Measurements from ENCODE around the gene CBLB.
"Not testable (repeated sequence)": the region's sequence is repeated elsewhere in the genome, so short reads cannot be mapped to it uniquely, and the experiment has no call there.

CBLB gene

DNA sequence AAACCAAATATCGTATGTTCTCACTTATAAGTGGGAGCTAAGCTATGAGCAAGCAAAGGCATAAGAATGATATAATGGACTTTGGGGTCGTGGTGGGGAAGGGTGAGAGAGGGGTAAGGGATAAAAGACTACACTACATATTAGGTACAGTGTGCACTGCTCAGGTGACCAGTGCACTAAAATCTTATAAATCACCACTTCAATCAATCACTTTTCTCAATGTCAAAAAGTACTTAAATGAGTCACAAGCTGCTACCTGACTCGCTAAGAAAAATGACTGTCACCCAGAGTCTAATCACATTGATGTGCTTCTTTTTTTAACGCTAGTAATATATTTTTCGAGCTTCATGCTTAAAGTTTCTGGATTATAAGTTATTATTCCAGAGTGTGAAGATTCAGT, 95.5 kb downstream of the CBLB start:
- H3K27me3 ChIP-seq (ENCODE audit: control insufficient read depth, insufficient read depth, low read length), result no peaks in the 10 kb centered on the region
- H3K4me1 ChIP-seq (ENCODE audit: control insufficient read depth, insufficient read depth, low read length), result no peaks in the 10 kb centered on the region
- no peak overlapping the region for H3K27ac ChIP-seq (ENCODE audit: low read length)
- H3K36me3 ChIP-seq (ENCODE audit: control insufficient read depth, insufficient read depth, low read length), result no peaks in the 10 kb centered on the region
- H3K9me3 ChIP-seq (ENCODE audit: control insufficient read depth, insufficient read depth, low read length), result no peaks in the 10 kb centered on the region
- H3K4me3 ChIP-seq (ENCODE audit: low read length), result no peak overlapping the region
- WGBS (ENCODE audit: insufficient coverage, insufficient read length), result no CpG with 5 or more reads among the region's 5 CpGs
- no peak for DNase-seq (ENCODE audit: low read depth, low spot score)

DNA sequence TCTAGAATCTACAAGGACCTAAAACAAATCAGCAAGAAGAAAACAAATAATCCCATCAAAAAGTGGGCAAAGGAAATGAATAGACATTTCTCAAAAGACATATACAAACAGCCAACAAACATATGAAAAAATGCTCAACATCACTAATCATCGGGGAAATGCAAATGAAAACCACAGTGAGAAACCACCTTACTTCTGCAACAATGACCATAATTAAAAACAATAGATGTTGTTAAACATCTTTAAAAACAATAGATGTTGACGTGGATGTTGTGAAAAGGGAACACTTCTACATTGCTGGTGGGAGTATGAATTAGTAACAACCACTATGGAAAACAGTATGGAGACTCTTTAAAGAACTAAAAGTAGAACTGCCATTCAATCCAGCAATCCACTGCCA, 96.2 kb downstream of the CBLB start:
- Histone ChIP-seq H3K4me1 (ENCODE audit: control insufficient read depth, insufficient read depth, low read length) (no peaks in the 10 kb centered on the region), H3K27ac (ENCODE audit: low read length) (no peak overlapping the region), H3K27me3 (ENCODE audit: control insufficient read depth, insufficient read depth, low read length) (no peaks in the 10 kb centered on the region), H3K9me3 (ENCODE audit: control insufficient read depth, insufficient read depth, low read length) (no peaks in the 10 kb centered on the region), H3K4me3 (ENCODE audit: low read length) (no peak overlapping the region), H3K36me3 (ENCODE audit: control insufficient read depth, insufficient read depth, low read length) (no peaks in the 10 kb centered on the region)
- no peak for DNase-seq (ENCODE audit: low read depth, low spot score)
- no CpG with 5 or more reads among the region's 2 CpGs for WGBS (ENCODE audit: insufficient coverage, insufficient read length)

DNA sequence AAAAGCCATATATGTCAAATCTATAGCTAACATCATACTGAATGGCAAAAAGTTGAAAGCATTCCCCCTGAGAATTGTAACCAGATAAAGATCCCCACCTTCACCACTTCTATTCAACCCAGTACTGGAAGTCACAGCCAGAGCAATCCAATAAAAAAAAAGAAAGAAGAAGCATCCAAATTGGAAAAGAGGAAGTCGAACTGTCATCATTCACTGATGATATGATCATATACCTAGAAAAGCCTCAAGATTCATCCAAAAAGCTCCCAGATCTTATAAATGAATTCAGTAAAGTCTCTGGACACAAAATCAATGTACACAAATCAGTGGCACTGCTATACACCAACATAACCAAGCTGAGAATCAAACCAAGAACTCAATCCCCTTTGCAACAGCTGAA, 97.4 kb downstream of the CBLB start:
- Histone ChIP-seq H3K4me3 (ENCODE audit: low read length) (no peak overlapping the region), H3K36me3 (ENCODE audit: control insufficient read depth, insufficient read depth, low read length) (no peaks in the 10 kb centered on the region), H3K27ac (ENCODE audit: low read length) (no peak overlapping the region), H3K4me1 (ENCODE audit: control insufficient read depth, insufficient read depth, low read length) (no peaks in the 10 kb centered on the region), H3K27me3 (ENCODE audit: control insufficient read depth, insufficient read depth, low read length) (no peaks in the 10 kb centered on the region), H3K9me3 (ENCODE audit: control insufficient read depth, insufficient read depth, low read length) (no peaks in the 10 kb centered on the region)
- no peak for DNase-seq (ENCODE audit: low read depth, low spot score)
- no CpG with 5 or more reads among the region's 1 CpG for WGBS (ENCODE audit: insufficient coverage, insufficient read length)

DNA sequence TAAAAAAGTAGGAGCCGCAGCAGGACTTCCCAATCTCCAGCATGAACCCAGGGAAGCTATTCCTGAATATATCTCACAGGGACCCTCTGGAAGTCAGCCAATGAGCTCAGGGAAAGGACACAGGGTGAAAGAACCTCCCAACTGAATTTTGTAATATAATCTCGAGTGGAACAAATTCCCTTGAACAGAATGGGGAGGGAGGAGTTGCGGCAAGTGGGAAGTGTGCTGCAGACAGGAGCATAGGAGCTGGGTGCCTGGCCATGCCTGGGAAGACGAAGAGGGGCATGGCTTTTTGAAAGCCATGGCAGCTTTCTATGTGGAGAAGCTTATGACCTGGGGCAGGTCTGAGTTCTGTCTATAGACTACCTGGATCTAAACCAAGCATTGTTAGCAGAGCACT, 98.4 kb downstream of the CBLB start:
- no peak overlapping the region for H3K4me3 ChIP-seq (ENCODE audit: low read length)
- H3K9me3 ChIP-seq (ENCODE audit: control insufficient read depth, insufficient read depth, low read length), result no peaks in the 10 kb centered on the region
- no peak overlapping the region for H3K27ac ChIP-seq (ENCODE audit: low read length)
- WGBS (ENCODE audit: insufficient coverage, insufficient read length), result no CpG with 5 or more reads among the region's 4 CpGs
- no peaks in the 10 kb centered on the region for H3K36me3 ChIP-seq (ENCODE audit: control insufficient read depth, insufficient read depth, low read length)
- DNase-seq (ENCODE audit: low read depth, low spot score), result no peak
- no peaks in the 10 kb centered on the region for H3K27me3 ChIP-seq (ENCODE audit: control insufficient read depth, insufficient read depth, low read length)
- H3K4me1 ChIP-seq (ENCODE audit: control insufficient read depth, insufficient read depth, low read length), result no peaks in the 10 kb centered on the region

DNA sequence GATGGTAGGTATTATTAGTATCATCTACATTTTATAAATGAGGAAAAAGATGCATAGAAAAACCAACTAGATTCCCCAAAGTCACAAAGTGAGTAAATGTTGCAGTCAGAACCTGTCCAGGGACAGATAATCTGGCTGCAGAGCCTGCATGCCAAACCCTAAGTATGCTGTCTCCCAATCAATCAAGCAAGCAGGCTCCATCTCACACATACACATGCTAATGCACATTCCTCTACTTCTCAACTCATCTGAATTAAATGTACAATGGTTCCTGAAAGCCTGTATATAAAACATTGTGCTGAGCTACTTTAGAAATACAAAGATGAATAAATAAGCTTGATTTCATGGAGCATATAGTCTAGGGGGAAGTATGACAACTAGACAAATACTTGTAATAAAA, 101.0 kb downstream of the CBLB start:
- H3K4me3 ChIP-seq (ENCODE audit: low read length), result no peak overlapping the region
- no peak for DNase-seq (ENCODE audit: low read depth, low spot score)
- no peak overlapping the region for H3K27ac ChIP-seq (ENCODE audit: low read length)
- H3K4me1 ChIP-seq (ENCODE audit: control insufficient read depth, insufficient read depth, low read length), result no peaks in the 10 kb centered on the region
- no peaks in the 10 kb centered on the region for H3K36me3 ChIP-seq (ENCODE audit: control insufficient read depth, insufficient read depth, low read length)
- no peaks in the 10 kb centered on the region for H3K9me3 ChIP-seq (ENCODE audit: control insufficient read depth, insufficient read depth, low read length)
- no peaks in the 10 kb centered on the region for H3K27me3 ChIP-seq (ENCODE audit: control insufficient read depth, insufficient read depth, low read length)

DNA sequence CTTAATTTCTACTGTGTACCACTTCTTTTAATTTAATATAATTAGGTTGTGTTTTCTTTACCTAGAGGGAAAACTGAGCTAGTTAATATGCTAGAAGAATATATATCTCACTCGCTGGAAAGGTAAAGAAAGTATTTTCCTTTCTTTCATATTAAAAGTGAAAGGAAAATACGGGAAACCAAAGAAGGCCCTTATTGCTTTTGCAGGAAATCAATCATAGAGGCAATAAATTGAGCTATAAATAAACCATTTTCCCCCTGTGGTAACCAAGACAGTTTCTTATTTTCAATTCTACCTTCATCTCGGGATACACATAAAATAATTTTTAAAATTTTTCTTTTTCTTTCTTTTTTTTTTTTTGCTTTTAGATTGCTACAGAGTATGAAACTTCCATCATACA, 101.6 kb downstream of the CBLB start:
- no peak for DNase-seq (ENCODE audit: low read depth, low spot score)
- H3K9me3 ChIP-seq (ENCODE audit: control insufficient read depth, insufficient read depth, low read length), result no peaks in the 10 kb centered on the region
- H3K4me3 ChIP-seq (ENCODE audit: low read length), result no peak overlapping the region
- no peak overlapping the region for H3K27ac ChIP-seq (ENCODE audit: low read length)
- 100% methylated on average over 1 of the region's 3 CpGs for WGBS (ENCODE audit: insufficient coverage, insufficient read length)
- H3K36me3 ChIP-seq (ENCODE audit: control insufficient read depth, insufficient read depth, low read length), result no peaks in the 10 kb centered on the region
- H3K27me3 ChIP-seq (ENCODE audit: control insufficient read depth, insufficient read depth, low read length), result no peaks in the 10 kb centered on the region
- no peaks in the 10 kb centered on the region for H3K4me1 ChIP-seq (ENCODE audit: control insufficient read depth, insufficient read depth, low read length)

DNA sequence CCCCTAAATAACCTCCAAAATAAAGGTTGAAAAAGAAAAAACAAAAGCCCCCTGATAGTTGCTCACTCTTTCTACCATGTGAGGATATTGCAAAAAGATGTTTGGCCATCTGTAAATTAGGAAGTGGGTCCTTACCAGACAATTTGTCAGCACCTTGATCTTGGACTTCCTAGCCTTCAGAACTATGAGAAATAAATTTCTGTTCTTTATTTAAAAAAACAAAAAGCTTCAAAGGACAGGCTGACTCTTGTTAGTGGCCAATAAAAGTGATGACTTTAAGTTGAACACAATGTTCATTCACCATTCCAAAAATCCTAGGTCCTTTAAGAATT, 103.5 kb downstream of the CBLB start:
- no peak overlapping the region for H3K27ac ChIP-seq (ENCODE audit: low read length)
- H3K4me3 ChIP-seq (ENCODE audit: low read length), result no peak overlapping the region
- no peaks in the 10 kb centered on the region for H3K36me3 ChIP-seq (ENCODE audit: control insufficient read depth, insufficient read depth, low read length)
- no peaks in the 10 kb centered on the region for H3K9me3 ChIP-seq (ENCODE audit: control insufficient read depth, insufficient read depth, low read length)
- H3K4me1 ChIP-seq (ENCODE audit: control insufficient read depth, insufficient read depth, low read length), result no peaks in the 10 kb centered on the region
- DNase-seq (ENCODE audit: low read depth, low spot score), result no peak
- H3K27me3 ChIP-seq (ENCODE audit: control insufficient read depth, insufficient read depth, low read length), result no peaks in the 10 kb centered on the region

DNA sequence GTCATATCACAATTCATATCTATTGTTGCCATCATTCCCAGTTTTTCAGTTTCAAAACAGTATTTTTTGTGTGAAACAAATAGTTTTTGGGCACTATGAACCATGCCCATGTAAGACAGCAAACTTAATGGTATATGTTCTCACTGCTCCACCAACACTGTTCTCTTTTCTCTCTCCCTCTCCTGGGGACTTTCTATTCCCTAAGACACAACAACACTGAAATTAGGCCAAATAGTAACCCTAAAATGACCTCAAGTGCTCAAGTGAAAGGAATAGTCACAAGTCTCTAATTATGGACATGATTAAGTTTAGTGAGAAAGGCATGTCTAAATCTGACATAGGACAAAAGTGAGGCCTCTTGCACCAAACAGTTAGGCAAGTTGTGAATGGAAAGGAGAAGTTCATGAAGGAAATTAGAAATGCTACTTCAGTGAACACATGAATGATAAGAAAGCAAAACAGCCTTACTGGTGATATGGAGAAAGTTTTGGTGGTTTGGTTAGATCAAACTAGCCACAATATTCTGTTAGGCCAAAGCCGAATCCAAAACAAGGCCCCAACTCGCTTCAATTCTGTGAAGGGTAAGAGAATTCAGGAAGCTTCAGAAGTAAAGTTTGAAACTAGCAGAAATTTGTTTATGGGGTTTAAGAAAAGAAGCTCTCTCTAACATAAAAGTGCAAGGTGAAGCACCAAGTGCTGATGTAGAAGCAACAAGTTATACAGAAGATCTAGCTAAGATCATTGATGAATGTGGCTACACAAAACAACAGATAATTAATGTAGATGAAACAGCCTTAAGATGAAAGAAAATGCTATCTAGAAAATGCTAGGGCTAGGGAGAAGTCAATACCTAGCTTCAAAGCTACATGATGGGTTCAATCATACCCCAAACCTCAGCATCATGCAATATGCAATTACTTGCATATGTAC, 104.2 kb downstream of the CBLB start:
- no peaks in the 10 kb centered on the region for H3K4me1 ChIP-seq (ENCODE audit: control insufficient read depth, insufficient read depth, low read length)
- no peak for DNase-seq (ENCODE audit: low read depth, low spot score)
- H3K27ac ChIP-seq (ENCODE audit: low read length), result no peak overlapping the region
- no peaks in the 10 kb centered on the region for H3K27me3 ChIP-seq (ENCODE audit: control insufficient read depth, insufficient read depth, low read length)
- WGBS (ENCODE audit: insufficient coverage, insufficient read length), result no CpG with 5 or more reads among the region's 2 CpGs
- no peaks in the 10 kb centered on the region for H3K9me3 ChIP-seq (ENCODE audit: control insufficient read depth, insufficient read depth, low read length)
- no peak overlapping the region for H3K4me3 ChIP-seq (ENCODE audit: low read length)
- H3K36me3 ChIP-seq (ENCODE audit: control insufficient read depth, insufficient read depth, low read length), result no peaks in the 10 kb centered on the region

DNA sequence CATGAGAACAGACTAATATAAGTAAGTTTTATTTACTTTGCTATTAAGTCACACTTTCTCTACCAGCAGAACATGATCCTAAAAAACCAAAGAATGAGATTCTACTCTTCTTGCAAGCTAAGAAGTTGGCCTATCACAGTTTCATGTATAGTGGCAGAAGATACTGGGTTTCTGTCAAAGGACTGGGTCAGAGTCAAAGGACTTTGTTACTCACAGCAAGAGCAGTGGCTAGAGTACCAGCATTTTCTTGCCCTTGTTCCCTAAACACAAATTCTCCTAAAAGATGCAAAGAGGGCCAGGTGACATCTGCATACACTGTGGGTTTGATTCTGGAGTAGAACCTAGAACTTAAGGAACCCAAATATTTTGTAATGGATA, 105.2 kb downstream of the CBLB start:
- no peak for DNase-seq (ENCODE audit: low read depth, low spot score)
- Histone ChIP-seq H3K27ac (ENCODE audit: low read length) (no peak overlapping the region), H3K4me1 (ENCODE audit: control insufficient read depth, insufficient read depth, low read length) (no peaks in the 10 kb centered on the region), H3K36me3 (ENCODE audit: control insufficient read depth, insufficient read depth, low read length) (no peaks in the 10 kb centered on the region), H3K27me3 (ENCODE audit: control insufficient read depth, insufficient read depth, low read length) (no peaks in the 10 kb centered on the region), H3K9me3 (ENCODE audit: control insufficient read depth, insufficient read depth, low read length) (no peaks in the 10 kb centered on the region), H3K4me3 (ENCODE audit: low read length) (no peak overlapping the region)

DNA sequence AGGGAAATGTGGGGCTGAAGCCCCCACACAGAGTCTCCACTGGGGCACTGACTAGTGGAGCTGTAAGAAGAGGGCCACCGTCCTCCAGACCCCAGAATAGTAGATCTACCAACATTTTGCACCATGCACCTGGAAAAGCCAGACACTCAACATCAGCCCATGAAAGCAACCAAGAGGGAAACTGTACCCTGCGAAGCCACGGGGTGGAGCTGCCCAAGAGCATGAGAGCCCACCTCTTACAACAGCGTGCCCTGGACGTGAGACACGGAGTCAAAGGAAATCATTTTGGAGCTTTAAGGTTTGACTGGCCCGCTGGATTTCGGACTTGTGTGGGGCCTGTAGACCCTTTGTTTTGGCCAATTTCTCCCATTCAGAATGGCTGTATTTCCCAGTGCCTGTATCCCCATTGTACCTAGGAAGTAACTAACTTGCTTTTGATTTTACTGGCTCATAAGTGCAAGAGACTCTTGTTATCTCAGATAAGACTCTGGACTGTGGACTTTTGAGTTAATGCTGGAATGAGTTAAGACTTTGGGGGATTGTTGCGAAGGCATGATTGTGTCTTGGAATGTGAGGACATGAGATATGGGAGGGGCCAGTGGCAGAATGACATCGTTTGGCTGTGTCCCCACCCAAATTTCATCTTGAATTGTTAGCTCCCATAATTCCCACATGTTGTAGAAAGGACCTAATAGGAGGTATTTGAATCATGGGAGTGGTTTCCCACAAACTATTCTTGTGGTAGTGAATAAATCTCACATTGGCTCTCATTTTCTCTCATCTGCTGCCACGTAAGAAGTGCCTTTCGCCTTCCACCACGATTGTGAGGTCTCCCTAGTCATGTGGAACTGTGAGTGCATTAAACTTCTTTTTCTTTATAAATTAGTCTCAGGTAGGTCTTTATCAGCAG, 105.8 kb downstream of the CBLB start:
- Histone ChIP-seq H3K36me3 (ENCODE audit: control insufficient read depth, insufficient read depth, low read length) (no peaks in the 10 kb centered on the region), H3K9me3 (ENCODE audit: control insufficient read depth, insufficient read depth, low read length) (no peaks in the 10 kb centered on the region), H3K4me3 (ENCODE audit: low read length) (no peak overlapping the region), H3K27ac (ENCODE audit: low read length) (no peak overlapping the region), H3K4me1 (ENCODE audit: control insufficient read depth, insufficient read depth, low read length) (no peaks in the 10 kb centered on the region), H3K27me3 (ENCODE audit: control insufficient read depth, insufficient read depth, low read length) (no peaks in the 10 kb centered on the region)
- no peak for DNase-seq (ENCODE audit: low read depth, low spot score)
- WGBS (ENCODE audit: insufficient coverage, insufficient read length), result no CpG with 5 or more reads among the region's 13 CpGs

DNA sequence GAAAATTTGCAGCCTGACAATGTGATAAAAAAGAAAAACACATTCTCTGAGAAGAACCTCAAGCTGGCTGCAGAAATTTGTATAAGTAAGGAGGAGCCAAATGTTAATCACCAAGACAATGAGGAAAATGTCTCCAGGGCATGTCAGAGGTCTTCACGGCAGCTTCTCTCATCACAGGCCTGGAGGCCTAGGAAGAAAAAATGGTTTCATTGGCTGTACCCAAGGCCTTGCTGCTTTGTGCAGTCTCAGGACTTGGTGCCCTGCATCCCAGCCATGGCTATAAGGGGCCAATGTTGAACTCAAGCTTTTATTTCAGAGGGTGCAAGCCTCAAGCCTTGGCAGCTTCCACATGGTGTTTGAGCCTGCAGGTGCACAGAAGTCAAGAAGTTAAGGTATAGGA, 106.6 kb downstream of the CBLB start:
- no CpG with 5 or more reads among the region's 1 CpG for WGBS (ENCODE audit: insufficient coverage, insufficient read length)
- H3K36me3 ChIP-seq (ENCODE audit: control insufficient read depth, insufficient read depth, low read length); H3K4me3 ChIP-seq (ENCODE audit: low read length): not testable (repeated sequence)

More for the DNA sequence above, 106.6 kb downstream of the CBLB start:
- H3K27ac ChIP-seq (ENCODE audit: low read length); H3K4me1 ChIP-seq (ENCODE audit: control insufficient read depth, insufficient read depth, low read length); DNase-seq (ENCODE audit: low read depth, low spot score); H3K27me3 ChIP-seq (ENCODE audit: control insufficient read depth, insufficient read depth, low read length); H3K9me3 ChIP-seq (ENCODE audit: control insufficient read depth, insufficient read depth, low read length): not testable (repeated sequence)
